ENCODE data around the gene QKI. TPM values are rescaled to one million over a fixed set of nuclear protein-coding genes. Genes with fewer than 3 reads are reported as not detected.

QKI gene
- total RNA-seq, 1 donor from 2014 or later = 234 TPM

- peaks cover 59% of the 10 kb centered on the region for H3K36me3 ChIP-seq
- no peak for TF ChIP-seq CTCF (IDR thresholded peaks at IDR 0.05)
- DNase-seq = no peak
- H3K27me3 ChIP-seq = no peaks in the 10 kb centered on the region
- no peak overlapping the region for H3K27ac ChIP-seq
- no peak overlapping the region for H3K4me3 ChIP-seq
- ATAC-seq = peak; percentile 34
- intact Hi-C loops (cut with DNase I) = no loop called here
- H3K4me1 ChIP-seq = no peaks in the 10 kb centered on the region
- H3K9me3 ChIP-seq = no peaks in the 10 kb centered on the region
These were observed 150.6 kb downstream of the QKI start for GRCh38 chr6:163565140-163565539.

DNA sequence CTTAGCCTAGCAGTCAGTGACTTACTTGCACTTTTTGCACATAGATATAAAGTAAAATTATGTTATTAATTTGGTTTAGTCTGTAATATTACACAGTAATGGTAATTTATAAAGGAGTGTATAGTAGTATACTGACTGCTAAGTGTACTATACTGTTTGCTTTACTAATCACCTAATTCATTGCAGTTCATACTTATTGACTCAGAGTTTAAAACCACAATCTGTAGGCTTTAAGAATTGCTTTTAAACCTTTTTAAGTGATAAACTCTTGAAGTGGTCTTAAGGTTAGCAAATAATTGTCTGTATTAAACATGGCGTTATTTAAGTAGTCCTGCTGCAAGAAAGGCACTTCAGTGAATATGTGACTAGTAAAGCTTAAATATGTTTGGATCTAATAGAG, 151.5 kb downstream of the QKI start:
- no peak overlapping the region for H3K4me3 ChIP-seq
- no peak overlapping the region for H3K27ac ChIP-seq
- ATAC-seq = no peak
- peaks cover 2% of the 10 kb centered on the region for H3K4me1 ChIP-seq
- no peaks in the 10 kb centered on the region for H3K9me3 ChIP-seq
- TF ChIP-seq CTCF (IDR thresholded peaks at IDR 0.05) = no peak
- peaks cover 67% of the 10 kb centered on the region for H3K36me3 ChIP-seq
- no peak for DNase-seq
- intact Hi-C loops (cut with DNase I) = no loop called here
- H3K27me3 ChIP-seq = no peaks in the 10 kb centered on the region

DNA sequence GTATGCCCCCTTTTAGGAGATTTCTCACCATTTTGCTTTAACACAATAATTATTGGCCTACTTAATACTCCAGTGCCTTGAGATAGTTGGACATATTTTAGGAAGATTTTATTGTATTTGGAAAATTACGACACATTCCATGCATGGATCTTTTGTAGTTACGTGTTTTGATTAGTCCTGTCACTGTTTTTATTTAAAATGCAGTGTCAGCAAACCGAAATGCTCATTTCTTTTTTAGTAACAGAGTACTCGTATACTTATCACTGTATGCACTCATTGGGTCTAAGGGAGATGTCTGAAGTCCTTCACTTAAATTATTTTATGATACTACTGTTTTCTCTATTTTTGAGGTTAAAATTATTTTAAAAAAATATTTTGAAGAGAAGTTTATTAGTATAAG, 153.8 kb downstream of the QKI start:
- no peak overlapping the region for H3K4me3 ChIP-seq
- ATAC-seq = no peak
- DNase-seq = no peak
- peaks cover 9% of the 10 kb centered on the region for H3K4me1 ChIP-seq
- H3K27me3 ChIP-seq = no peaks in the 10 kb centered on the region
- no peak for TF ChIP-seq CTCF (IDR thresholded peaks at IDR 0.05)
- peaks cover 65% of the 10 kb centered on the region for H3K36me3 ChIP-seq
- intact Hi-C loops (cut with DNase I) = no loop called here
- no peaks in the 10 kb centered on the region for H3K9me3 ChIP-seq
- H3K27ac ChIP-seq = no peak overlapping the region

DNA sequence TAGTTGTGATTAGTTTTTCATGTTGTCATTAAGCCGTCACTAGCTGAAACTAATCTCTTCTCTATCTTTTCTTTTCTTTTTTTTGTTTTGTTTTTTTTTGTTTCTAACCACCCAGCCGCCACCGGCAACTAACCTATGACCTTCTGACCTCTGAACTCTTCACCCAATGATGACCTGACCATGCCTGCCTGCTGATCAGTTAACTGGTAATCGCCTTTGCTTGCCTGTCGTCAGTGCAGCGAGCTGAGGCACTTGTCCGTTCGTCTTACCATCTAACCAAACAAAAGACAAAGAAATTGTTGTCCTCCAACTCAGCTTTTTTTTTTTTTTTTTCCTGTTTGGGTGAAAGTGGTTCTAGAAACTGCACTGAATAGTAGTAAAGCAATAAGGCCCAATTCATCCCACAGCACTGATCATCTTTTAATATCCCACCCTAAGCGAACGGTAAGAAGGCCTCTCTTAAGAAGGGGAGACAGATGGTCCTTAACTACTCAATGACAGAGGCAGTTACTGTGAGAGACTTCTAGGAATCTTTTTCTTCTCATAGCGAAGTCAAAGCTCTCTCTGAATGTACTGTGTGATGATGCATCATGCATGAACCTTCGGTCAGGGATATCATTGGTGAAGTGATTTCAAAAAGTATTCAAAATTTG, 156.2 kb downstream of the QKI start:
- peaks cover 58% of the 10 kb centered on the region for H3K36me3 ChIP-seq

DNA sequence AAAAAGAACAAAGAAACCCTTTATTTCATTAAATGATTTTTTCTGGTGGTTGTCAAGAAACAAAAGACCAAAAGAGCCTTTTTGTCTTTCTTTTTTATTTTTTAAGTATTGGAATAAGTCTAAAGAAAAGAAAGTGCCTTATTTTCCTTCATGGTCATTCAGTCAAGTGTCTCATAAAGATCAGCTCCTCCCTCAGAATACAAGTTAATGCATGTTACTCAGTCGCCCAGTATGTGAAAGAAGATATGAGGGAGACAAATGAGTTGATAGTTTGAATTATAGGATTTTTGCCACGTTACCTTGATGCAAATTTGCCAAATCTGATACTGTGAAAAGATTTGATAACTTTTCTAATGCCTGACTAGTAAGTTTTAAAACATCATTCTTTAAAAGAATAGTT, 157.2 kb downstream of the QKI start:
- Histone ChIP-seq H3K4me1 (peaks cover 9% of the 10 kb centered on the region), H3K27ac (no peak overlapping the region), H3K27me3 (no peaks in the 10 kb centered on the region), H3K36me3 (peaks cover 48% of the 10 kb centered on the region), H3K9me3 (no peaks in the 10 kb centered on the region), H3K4me3 (no peak overlapping the region)
- TF ChIP-seq CTCF (IDR thresholded peaks at IDR 0.05) = no peak
- DNase-seq (no peak), ATAC-seq (no peak)
- intact Hi-C loops (cut with DNase I) = no loop called here

More for the DNA sequence above, 156.2 kb downstream of the QKI start:
- intact Hi-C loops (cut with DNase I) = no loop called here
- Histone ChIP-seq H3K27me3 (no peaks in the 10 kb centered on the region), H3K9me3 (no peaks in the 10 kb centered on the region), H3K27ac (no peak overlapping the region), H3K4me3 (no peak overlapping the region), H3K4me1 (peaks cover 9% of the 10 kb centered on the region)
- ATAC-seq = no peak
- DNase-seq = no peak
- TF ChIP-seq CTCF (IDR thresholded peaks at IDR 0.05) = no peak

DNA sequence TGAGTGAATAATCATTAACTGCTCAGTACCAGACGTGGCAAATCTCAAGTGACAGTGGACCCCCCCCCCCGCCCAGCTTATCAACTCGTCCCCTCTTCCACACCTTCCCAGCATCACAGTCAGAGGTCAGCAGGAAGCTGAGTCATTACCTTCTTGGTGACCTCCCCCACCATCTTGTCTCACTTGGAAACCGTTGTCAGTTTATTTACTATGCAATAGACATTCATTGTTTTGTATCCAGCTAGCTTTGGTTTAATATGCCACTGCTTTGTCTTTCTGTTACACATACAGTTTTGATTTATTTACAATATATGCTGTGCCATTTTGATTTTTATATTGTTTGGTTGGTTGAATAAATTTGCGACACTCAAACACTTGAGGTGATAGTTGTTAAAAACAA, 158.1 kb downstream of the QKI start:
- H3K27ac ChIP-seq = no peak overlapping the region
- ATAC-seq (peak; percentile 68), DNase-seq (no peak)
- no peaks in the 10 kb centered on the region for H3K9me3 ChIP-seq
- H3K4me1 ChIP-seq = peaks cover 9% of the 10 kb centered on the region
- peaks cover 39% of the 10 kb centered on the region for H3K36me3 ChIP-seq
- H3K4me3 ChIP-seq = no peak overlapping the region
- intact Hi-C loops (cut with DNase I) = no loop called here
- no peak for TF ChIP-seq CTCF (IDR thresholded peaks at IDR 0.05)
- H3K27me3 ChIP-seq = no peaks in the 10 kb centered on the region

Data from upper lobe of right lung (tissue), 1 donor.